Fibroblast of skin of abdomen (primary cell): ENCODE data around the gene PIK3CB.
"Not testable (repeated sequence)": the region's sequence is repeated elsewhere in the genome, so short reads cannot be mapped to it uniquely, and the experiment has no call there.

Source experiments
- DNase-seq: peaks from one replicate; pipeline ENCODE4 v3.0.0-alpha.2; 2013

The PIK3CB gene

DNA sequence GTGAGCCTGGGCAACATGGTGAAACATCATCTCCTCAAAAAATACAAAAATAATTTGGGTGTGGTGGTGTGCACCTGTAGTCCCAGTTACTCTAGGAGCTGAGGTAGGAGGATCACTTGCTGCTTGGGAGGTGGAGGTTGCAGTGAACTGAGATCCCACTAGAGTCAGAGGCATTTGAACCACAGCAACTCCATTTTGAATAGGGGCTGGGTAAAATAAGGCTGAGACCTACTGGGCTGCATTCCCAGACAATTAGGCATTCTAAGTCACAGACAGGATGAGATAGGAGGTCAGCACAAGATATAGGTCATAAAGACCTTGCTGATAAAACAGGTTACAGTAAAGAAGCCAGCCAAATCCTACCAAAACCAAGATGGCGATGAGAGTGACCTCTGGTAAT lies 12.1 kb upstream of the PIK3CB start:
- not testable (repeated sequence) for DNase-seq

- DNase-seq = no peak
These were observed 11.6 kb upstream of the PIK3CB start for GRCh38 chr3:138846262-138846791.

GRCh38 chr3:138845771-138846173 lies 11.0 kb upstream of the PIK3CB start:
- no peak for DNase-seq

GRCh38 chr3:138845181-138845601 lies 10.5 kb upstream of the PIK3CB start:
- no peak for DNase-seq

DNA sequence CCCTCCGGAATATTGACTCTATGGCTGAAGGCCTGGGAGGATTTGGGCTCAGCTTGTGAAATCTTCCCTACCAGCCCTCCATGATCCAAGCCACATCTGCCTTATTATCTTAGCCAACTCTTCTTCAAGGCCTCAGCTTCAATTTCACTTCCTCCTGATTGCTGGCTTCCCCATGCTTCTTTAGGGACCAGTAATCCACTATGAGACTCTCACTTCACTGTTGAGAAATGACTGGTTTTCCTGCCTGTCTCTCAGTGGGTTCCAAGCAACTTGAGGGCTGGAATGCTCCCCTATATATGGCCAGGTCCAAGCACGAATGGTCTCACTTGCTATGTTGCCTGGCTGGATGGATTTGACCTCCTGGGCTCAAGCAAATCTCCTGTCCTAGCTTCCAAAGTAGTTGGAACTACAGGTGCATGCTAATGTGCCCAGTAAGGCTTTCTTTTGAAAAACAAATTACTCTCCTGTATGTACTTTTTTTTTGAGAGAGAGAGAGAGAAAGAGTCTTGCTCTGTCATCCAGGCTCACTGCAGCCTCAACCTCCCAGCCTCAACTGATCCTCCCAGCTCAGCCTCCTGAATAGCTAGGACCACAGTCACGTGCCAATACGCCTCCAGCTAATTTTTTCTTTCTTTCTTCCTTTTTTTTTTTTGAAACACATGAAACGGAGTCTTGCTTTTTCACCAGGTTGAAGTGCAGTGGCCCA lies 7.9 kb upstream of the PIK3CB start:
- no peak for DNase-seq

DNA sequence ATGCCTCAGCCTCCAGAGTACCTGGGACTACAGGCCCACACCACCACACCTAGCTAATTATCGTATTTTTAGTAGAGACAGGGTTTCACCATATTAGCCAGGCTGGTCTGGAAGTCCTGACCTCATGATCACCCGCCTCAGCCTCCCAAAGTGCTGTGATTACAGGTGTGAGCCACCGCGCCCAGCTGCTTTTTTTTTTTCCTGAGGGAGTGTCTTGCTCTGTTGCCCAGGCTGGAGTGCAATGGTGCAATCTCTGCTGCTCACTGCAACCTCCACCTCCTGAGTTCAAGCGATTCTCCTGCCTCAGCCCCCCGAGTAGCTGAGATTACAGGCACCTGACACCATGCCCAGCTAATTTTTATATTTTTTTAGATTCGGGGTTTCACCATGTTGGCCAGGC lies 3.7 kb upstream of the PIK3CB start:
- DNase-seq = not testable (repeated sequence)

- not testable (repeated sequence) for DNase-seq
These were observed 1.1 kb upstream of the PIK3CB start for GRCh38 chr3:138835846-138836245.

- DNase-seq = no peak
These were observed 649 bp upstream of the PIK3CB start for GRCh38 chr3:138835397-138835757.

- peak; percentile 12 for DNase-seq
These were observed 681 bp downstream of the PIK3CB start for GRCh38 chr3:138833899-138834595.

DNA sequence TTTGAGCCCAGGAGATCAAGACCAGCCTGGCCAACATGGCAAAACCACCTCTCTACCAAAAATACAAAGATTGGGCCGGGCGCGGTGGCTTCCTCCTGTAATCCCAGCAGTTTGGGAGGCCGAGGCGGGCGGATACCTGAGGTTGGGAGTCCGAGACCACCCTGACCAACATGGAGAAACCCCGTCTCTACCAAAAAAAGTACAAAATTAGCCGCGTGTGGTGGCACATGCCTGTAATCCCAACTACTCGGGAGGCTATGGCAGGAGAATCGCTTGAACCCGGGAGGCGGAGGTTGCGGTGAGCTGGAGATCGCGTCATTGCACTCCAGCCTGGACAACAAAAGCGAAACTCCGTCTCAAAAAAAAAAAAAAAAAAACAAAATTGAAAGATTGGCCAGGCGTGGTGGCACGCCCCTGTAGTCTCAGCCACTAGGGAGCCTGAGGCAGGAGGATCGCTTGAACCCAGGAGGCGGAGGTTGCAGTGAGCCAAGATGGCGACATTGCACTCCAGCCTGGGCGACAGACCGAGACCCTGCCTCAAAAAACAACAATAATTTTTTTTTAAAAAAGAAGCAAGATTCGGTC lies 2.2 kb downstream of the PIK3CB start:
- DNase-seq = not testable (repeated sequence)

DNA sequence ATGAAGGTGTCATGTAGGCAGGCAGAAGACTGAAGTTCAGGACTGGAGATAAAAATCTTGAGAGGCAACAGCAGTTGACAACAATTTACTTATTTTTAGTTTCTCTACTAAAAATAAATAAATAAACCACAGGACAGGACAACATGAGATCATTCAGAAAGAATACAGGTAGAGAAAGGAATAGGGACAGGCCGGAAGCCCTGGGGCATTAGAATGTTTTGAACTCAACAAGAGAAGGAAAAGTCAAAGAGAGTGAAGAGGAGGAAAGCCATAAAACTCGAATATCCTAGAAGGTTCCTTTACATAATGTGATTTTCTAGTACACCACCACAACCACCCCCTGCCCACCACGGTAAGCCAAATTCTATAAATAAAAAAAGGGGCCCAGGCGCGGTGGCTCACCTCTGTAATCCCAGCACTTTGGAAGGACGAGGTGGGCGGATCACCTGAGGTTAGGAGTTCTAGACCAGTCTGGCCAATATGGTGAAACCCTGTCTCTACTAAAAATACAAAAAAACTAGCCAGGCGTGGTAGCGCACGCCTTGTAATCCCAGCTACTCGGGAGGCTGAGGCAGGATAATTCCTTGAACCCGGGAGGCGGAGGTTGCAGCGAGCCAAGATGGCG lies 4.7 kb downstream of the PIK3CB start:
- DNase-seq = no peak

- DNase-seq = no peak
These were observed 5.6 kb downstream of the PIK3CB start for GRCh38 chr3:138829097-138829496.

- DNase-seq = no peak
These were observed 7.5 kb downstream of the PIK3CB start for GRCh38 chr3:138827222-138827621.

DNA sequence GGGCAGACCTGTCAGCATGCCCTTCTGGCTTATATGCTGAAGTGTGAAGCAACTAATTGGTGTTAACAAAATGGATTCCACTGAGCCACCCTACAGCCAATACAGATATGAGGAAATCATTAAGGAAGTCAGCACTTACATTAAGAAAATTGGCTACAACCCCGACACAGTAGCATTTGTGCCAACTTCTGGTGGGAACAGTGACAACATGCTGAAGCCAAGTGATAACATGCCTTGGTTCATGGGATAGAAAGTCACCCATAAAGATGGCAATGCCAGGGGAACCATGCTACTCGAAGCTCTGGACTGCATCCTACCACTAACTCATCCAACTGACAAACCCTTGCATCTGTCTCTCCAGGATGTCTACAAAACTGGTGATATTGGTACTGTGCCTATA lies 9.4 kb downstream of the PIK3CB start:
- DNase-seq = no peak

DNA sequence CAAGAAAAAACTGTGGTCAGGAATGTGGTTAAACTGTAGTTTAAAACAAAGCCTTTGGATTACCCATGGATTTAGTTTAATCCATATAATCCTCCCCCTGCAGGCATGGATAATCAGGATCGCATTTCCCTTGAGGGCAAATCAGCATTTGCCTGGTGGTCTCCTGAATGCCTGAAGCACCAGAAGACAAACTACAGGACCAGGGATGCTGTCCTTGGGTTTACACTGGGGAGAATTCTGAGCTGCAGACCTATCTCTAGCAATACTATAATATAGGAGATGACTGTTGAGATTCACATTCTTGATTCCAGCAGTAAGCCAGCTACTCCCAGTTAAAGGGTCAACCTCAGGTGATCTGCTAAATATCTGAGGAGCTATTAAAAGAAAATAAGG lies 10.6 kb downstream of the PIK3CB start:
- DNase-seq = peak; percentile 12

GRCh38 chr3:138820379-138820778 lies 14.3 kb downstream of the PIK3CB start:
- DNase-seq = not testable (repeated sequence)

- DNase-seq = no peak
These were observed 16.4 kb downstream of the PIK3CB start for GRCh38 chr3:138818185-138818860.

GRCh38 chr3:138817695-138818094 lies 17.0 kb downstream of the PIK3CB start:
- no peak for DNase-seq

GRCh38 chr3:138812806-138813205 lies 21.9 kb downstream of the PIK3CB start:
- DNase-seq = peak; percentile 22

DNA sequence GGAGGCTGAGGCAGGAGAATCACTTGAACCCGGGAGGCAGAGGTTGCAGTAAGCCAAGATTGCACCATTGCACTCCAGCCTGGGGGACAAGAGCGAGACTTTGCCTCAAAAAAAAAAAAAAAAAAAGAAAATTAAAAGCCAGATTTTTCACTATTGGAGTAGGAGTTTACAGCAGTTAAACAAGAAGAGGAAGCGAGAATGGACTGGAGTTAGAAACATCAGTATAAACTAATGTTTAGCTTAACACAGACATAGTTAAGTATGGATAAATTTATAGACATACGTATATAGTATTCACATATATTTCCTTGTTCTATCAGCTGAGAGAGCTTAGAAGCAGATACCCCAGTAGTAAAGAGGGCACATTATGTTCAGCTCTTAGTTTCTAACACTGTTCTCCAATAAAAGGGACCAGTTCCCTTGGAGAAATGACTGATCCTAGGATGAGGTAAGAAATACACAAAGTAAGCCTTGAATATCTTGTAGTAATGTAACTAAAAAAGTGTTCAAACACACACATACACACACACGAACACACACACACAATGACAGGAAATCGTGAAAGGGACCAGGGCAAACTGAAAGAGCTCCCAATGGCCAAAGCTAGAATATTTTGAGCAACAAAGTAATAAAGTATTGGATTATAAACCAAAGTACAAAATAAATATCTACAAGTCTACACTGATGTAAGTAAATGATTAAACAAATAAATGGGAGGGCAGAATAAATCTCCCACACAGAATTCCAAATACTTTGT lies 25.1 kb downstream of the PIK3CB start:
- no peak for DNase-seq

- DNase-seq = no peak
These were observed 28.2 kb downstream of the PIK3CB start for GRCh38 chr3:138806376-138807080.
